Right hindlimb (tissue), 1 donor: ENCODE results near the gene GRAMD2B.
"Not testable (repeated sequence)": the region's sequence is repeated elsewhere in the genome, so short reads cannot be mapped to it uniquely, and the experiment has no call there.

Source experiments
- DNase-seq: peaks from one replicate; pipeline ENCODE4 v3.0.0-alpha.2; 2018

GRAMD2B gene

DNA sequence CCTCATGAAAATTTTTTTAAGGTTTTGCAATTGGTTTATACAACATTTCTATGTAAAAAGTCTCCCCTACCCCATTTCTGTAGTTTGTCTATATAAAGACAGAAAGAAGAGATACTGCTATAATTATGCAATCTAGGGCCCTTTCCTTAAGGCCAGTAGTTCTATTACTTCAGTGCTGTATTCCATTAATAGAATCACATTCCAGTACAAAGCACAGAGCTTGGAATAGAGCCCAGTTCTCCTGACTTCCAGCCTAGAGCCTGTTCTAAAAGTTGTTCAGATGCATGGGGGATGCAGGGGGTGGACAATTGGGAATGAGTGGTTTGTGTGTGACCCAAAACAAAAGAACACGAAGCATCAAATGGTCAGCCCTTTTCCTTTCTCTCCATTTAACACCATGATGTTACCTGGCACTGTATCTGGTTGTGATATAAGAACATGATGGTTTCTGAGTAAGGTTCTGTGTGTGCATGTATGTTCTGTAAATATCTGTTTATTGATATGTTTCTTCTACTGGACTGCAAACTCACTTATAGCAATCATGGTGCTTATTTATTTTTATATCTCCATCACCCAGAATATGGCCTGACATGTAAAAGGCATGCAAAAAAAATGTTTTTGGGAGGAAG, 8.2 kb upstream of the GRAMD2B start:
- peak; percentile 29 for DNase-seq

DNA sequence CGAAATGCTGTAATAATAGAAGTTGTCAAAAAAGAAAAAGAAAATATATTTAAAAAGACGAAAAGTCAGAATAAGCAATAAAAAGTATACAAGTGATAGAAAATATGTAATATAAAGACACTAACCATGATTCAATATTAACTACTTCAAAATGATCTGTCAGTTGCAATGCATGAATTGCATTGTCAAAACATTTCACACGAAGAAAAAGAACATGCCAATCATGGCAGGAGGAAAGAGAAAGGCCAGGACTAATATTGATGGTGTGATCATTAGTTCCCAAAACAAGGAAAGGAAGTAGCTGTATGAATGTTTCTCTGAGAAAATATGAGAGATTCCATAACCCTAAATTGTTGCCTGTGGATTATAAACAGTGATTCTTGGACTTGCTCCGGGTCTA, 7.4 kb upstream of the GRAMD2B start:
- DNase-seq: no peak

DNA sequence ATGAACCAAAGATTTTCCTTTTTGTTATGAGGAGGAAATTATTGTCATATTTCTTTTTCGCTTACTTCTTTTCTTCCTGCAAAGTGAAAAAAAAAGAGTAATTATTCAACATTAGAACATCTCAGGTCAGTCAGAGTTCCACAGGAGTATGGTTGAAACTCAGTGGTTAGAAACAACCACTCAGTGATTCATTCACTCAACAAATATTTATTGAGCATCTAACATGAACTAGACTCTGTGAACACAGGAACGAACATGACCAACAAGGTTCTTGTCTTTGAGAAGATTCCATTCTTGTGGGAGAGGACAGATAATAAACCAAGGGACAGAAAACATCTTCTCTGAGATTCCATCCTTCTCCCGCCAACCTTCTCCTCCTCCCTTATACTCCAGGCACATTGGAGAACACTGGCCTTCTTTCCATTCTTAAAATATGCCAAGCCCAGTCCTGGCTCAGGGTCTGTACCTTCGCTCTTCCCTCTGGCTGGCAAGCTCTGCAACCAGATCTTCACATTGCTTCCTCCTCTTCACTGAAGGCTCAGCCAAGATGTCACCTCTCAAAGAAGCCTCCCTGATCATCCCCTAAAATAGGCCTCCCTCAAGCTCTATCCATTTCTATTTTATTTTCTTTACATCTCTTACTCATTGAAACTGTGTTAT, 6.8 kb upstream of the GRAMD2B start:
- DNase-seq: no peak

DNA sequence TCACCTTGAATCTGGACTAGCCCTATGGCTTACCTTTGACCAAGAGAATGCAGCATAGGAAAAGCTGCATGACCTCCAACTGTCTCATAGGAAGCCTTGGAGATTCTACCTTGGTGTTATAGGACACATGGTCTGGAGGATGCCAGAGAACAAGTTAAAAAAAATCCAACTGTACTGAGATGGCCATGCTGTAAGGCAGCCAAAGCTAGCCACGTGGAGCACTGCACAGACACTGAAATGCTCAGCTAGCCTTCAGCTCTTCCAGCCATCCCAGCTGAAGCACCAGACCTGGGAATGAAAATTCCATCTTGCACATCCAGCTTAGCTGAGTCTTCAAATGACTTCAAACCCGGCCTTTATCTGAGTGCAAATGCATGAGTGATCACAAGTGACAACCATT, 6.0 kb upstream of the GRAMD2B start:
- DNase-seq: no peak

DNA sequence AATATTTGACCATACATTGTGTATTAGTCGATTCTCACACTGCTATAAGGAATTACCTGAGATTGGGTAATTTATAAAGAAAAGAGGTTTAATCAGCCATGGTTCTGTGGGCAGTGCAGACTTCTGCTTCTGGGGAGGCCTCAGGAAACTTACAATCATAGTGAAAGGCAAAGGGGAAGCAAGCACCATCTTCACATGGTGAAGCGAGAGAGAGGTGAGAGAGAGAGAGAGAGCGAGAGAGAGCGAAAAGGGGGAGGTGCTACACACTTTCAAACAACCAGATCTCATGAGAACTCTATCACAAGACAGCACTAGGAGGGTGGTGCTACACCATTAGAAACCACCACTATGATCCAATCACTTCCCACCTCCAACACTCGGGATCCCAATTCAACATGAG, 4.1 kb upstream of the GRAMD2B start:
- DNase-seq: no peak

DNA sequence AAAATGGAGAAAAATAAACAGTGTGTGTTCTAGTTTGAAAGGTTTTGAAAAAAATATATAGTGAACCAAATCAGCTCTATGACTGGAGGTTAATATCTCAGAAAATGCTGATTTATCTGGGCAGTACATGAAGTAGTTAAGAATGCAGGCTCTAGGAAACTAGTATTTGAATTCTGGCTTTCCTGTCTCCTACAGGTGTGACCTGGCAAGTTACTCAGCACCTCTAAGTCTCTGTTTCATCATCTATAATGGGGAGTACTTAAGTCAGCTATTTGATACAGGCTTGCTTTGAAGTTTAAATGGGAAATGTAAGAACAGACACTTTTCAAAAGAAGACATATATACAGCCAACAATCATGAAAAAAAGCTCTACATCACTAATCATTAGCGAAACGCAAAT, 5.2 kb downstream of the GRAMD2B start:
- no peak for DNase-seq

DNA sequence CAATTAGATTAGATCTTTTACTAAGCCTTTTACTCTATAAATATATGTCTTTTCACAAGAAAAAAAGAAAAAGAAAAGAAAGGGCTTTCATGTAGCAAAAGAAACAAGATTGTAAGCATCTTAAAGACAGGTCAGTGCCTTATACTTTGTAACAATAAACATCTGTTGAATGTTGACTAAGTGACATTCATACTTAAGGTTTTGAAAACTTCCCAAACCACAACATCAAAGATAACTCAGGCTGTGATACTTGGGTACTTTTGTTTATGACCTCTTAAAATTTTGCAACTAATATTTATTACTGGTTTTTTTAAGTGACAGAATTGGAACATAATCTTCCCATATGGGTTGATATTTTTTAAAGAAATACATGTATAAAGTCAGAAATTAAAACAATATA, 7.4 kb downstream of the GRAMD2B start:
- no peak for DNase-seq

DNA sequence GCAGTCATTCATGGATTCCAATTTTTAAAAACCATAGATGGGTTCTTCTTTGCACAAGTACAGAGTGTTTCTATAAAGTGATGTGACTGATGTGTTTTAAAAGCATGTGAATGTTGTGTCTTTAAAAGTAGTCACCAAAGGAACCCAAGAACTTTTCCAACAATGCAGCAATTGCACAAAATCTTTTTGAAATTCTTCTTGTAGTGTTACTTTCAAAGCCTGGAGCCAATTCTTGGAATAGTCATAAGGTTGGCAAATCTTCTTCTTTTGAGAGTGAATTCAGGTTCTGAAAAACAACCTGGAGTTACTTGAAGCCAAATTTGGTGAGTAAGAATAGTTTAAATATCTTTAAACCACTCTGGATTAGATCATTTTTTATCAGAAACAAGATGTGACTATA, 10.5 kb downstream of the GRAMD2B start:
- DNase-seq: no peak

DNA sequence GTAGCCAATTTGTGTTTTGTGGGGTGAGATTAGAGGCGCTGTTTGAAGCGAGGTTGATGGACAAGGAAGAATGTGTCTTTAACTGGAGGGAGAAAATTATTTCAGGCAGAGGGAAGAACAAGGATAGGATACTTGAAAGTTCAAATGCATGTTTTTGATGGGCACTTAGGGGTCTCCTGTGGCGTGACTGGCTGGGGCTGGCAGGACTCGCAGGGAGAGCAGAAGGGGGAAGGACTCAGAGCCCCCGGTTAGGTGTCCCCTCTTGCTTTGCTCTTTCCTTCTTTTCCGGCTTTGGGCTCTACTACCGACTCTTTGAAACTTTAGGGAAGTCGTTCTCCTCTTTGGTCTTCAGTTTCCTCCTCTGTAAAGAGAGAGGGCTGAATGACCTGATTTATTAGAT, 12.1 kb downstream of the GRAMD2B start:
- DNase-seq: no peak

DNA sequence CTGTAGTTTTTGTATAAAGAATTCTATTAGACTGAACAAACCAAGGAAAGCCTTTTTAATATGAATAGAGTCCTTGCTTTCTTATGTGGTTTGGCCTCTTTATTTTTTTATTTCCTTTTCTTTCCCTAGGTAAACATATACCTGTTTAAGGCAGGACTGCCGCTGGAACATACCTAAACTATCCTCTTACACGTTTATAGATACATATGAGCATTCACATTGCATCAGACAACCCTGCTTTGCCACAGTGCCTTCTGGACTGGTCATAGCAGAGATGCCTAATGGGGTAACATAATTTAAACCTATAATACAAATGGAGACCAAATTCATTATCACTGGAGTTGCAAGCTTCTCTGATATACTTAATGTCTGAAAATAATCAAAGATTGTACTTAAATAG, 12.5 kb downstream of the GRAMD2B start:
- DNase-seq: no peak

DNA sequence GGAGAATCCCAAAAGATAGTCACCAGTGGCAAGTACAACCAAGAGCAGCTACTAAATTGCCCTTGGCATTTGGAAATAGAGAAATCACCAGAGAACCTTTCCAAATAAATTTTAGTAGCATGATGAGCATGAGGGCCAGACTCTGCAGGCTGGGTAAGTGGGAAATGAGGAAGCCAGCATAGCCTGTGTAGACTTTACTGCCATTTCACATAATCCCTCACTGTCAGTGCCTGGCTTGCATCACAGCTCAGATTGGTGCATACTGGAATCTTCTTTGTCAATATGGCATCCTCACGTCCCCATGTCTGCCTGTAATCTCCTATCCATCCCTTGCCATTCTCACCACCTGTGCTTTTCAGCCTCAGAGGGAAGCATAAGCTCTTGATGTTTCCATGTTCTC, 14.5 kb downstream of the GRAMD2B start:
- DNase-seq: no peak

DNA sequence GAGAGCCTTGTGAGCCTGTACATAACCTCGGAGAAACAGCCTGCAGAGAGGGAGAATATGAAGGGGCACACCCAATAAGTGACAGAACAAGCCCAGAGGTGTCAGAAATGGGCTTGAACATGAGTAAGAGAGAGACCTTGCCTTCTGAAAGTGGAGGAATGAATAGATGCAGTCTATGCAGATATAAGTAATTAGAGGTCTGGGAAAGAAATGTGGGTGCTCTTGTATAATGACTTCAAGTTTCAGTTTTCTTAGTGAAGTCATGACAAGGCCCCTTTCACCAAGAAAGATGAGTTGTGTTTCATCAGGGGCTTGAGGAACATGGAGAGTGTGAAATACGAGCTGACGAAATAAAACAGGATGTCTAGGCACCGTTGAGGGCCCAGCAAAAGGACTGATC, 15.1 kb downstream of the GRAMD2B start:
- no peak for DNase-seq

DNA sequence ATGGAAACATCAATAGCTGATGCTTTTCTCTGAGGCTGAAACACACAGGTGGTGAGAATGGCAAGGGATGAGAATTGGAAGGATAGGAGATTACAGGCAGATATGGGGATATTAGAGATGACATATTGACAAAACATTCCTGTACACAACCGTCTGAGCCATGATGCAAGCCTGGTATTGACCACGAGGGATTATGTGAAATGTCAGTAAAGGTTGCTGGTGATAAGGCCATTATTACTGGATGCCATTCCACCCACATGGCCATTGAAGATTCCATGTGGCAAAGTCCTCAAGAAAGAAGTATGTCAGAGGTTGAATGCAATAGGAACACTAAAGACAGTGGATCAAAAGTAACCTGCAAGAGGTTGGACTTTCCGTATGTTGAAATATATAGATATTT, 15.7 kb downstream of the GRAMD2B start:
- no peak for DNase-seq

DNA sequence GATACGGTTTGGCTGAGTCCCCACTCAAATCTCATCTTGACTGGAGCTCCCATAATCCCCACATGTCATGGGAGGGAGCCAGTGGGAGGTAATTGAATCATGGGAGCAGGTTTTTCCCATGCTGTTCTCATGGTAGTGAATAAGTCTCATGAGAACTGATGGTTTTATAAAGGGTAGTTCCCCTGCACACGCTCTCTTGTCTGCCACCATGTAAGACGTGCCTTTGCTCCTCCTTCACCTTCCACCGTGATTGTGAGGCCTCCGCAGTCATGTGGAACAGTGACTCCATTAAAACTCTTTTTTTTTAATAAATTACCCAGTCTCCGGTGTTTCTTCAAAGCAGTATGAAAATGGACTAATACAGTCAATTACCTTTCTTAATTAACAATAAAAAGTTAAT, 16.5 kb downstream of the GRAMD2B start:
- DNase-seq: not testable (repeated sequence)

DNA sequence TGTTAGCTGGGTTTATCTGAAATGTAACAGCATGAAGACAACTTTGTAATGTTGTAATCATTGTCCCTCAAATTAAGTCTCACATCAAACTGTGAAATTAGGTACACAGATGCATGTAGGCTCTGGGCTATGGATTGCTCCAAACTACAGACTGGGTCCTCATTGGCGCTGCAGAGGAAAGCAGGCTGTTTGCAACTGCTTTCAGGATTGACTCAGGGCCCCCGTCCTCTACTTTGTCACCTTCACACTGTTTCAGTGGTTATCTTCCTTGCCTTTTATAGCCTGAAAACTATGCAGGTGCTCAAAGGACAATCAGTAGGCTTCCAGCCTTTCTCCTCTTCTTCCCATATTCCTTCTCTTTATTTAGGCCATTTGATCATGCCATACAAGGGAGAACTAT, 18.0 kb downstream of the GRAMD2B start:
- no peak for DNase-seq

DNA sequence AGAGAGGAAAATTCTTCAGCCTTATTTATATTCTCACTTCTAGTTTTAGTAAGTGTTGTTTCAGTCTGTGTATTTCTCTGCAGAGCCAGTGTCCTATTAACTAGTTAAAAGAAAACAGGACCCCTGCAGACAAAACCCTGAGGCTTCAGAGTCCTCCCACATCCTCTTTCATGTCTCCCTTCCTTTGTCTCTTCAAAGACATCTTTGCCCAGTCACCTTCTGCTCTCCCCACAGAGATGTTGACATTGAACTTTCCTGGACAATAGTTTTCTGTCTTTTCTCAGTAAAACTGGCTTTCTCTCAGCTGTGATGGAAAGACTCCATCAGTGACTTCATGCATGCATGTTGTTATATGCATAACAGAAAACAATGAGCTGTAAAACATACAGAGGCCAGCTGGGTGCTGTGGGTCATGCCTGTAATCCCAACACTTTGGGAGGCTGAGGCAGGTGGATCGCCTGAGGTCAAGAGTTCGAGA, 20.2 kb downstream of the GRAMD2B start:
- no peak for DNase-seq

DNA sequence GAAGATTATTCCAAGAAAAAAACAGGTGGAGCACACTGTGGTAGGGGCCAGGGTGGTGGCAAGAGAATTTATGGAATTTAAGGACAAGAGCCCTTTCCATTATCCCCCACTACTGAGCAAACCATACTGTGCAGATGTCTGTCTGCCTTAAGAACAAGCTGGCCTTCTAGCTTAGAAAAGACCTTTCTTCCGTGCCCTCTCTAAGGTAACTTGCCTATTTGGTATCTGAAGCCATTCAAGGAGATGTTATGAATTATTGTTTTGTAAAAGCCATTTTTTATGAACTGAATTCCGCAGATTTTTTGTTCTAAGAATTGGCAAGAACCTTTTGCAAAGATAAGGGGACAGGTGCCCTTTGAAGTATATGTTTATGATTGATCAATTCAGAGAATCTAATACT, 20.9 kb downstream of the GRAMD2B start:
- no peak for DNase-seq

DNA sequence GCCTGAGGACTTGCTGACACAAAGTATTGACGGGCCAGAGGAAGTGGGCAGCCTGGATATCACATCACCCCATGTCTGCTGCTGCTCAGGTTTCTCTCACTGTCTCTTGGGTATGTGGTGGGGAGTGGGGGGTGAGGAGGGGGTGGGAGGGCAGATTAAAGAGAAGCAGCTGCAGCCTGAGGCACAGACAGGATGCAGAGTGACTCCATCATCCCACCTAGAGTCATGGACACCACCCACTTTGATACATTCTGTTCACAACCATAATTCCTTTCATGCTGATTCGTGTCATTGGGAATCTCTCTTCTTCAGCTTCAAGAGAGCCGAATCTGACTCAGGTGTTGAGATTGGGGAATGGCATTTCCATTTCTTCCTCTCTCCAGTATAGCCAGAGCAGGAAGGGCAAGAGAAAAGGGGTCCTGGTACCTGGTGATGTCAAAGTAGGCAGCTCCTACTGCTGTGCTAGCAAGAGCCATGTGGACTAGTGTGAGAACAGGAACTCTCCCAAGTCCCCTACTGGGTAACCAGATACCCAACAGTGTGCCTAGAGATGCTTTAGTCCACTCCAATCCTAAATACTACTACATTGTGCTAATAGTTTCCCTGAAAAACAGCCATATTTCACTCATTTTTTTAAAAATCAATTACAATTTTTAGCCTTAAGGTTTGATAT, 22.4 kb downstream of the GRAMD2B start:
- no peak for DNase-seq

DNA sequence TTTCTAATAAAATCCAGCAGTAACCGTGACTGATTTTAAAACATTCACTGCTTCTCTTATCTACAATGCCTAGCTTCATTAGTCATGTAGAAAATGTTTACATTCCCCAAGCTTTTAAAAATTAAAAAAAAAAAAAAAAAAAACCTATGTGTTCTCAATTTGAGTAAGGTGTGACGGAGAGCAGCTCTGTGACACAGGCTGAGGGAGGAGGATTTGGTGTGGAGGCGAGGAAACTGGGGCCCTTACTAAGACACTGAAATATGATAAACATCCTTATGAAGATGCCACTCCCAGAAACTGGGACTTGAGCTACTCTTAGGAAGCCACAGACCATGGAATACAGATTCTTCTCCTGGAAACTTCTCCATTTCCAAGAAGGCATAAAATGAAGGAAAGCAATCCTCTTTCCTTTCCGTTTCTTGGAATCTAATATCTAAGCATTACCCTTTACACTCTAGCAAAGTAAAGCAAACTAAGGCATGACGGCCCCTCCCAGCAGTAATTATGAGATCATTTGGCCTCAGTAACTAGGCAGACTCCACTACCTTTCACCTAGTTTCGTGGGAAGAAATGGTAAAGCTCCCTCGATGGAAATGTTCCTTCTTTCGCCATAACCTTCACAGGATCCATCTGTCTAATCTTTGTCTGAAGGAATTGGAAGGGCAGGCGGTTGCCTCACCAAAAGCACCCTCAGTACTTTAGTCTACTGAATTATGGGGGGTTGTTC, 23.5 kb downstream of the GRAMD2B start:
- no peak for DNase-seq

DNA sequence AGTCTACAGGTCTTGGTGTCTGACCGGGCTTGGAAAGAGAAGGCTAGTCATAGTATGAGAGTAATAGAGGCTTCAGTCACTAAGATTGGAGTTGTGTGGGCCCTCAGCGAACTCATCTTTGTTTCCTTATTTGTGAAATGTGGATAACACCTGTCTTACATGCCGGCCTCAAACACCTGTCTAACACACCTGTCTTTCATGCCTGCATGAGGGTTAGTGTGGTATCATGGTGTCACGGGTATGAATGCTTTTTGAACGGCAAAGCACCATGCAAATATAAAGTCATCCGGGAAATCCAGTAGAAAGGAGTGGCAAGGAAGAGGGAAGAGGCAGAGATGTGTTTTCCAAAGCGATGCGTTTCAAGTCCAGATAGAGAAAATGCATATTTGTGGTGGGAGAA, 25.5 kb downstream of the GRAMD2B start:
- no peak for DNase-seq

DNA sequence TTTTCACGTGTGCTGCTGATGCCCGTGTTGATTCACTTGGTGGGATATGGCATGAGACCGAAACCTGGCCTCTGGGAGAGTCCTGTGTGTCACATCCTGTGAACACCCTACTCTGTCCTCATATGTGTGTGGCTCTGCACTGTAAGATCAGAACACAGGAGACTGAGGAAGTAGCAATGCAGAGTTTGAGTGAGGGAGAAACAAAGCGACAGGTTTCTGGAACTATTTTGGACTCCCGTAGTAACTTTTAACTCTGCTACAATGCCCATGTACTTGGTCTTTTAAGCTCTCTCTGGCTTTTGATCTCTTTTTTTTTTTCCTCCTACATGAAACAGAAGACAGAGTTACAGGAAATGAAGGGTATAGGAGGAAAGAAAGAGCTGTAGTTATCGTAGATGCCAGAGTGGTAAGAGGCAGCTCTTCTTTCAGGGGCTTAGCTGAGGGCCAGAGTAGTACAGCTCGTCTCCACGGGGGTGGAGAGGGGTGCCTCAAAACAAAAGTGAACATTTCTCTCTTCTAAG, 26.6 kb downstream of the GRAMD2B start:
- no peak for DNase-seq

DNA sequence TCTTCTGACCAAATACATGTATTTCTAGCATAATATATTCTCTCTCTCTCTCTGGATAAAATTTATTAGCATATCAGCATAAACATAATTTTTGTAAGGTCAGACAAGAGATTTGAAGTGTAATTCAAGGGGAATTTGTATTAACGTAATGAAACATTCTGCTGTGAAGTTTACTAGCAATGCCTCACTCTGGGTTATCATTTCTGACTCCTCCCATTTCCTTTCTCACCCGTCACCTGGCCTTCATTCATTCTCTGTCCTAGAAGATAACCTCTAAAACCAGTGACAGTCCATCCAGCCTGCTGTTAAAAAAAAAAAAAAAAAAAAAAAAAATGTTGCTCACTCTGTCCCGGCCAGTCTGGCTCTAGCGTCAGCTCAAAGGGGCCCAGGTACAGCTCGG, 27.1 kb downstream of the GRAMD2B start:
- no peak for DNase-seq

DNA sequence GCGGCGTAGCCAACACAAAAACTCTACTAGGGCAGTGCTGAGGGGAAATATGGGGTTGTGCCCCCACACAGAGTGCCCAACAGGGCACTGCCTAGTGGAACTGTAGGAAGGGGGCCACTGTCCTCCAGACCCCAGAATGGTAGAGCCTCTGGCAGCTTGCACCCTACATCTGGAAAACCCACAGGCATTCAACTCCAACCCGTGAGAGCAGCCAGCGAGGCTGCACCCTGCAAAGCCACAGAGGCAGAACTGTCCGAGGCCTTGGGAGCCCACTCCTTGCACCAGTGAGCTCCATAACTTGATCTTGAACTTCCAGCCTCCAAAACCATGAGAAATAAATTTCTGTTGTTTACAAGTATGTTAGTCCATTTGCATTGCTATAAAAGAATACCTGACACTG, 27.7 kb downstream of the GRAMD2B start:
- DNase-seq: no peak

DNA sequence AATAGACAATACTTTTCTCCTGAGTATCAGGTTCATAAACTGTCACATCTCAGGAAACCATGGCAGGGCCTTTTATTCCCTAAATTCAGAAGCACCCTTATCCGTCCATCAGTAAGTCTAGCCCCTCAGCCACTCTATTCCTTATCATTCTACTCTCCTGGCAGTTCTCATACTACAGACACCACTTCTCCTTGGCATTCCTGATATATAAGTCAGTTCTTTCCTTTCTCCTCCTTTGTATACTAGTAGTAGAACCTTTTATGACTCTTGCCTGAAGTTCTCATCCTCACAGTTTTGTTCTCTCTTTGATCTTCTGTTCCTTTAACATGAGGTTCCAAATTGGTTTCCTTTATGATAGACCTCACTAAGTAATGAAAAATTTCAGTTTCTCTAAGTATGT, 29.3 kb downstream of the GRAMD2B start:
- DNase-seq: no peak
